ENCODE results near the gene ARFIP1. TPM values are rescaled to one million over a fixed set of nuclear protein-coding genes. Genes with fewer than 3 reads are reported as not detected.

Gene ARFIP1
- polyA plus RNA-seq, 1 donor from 2014 or later: 35.1 TPM

DNA sequence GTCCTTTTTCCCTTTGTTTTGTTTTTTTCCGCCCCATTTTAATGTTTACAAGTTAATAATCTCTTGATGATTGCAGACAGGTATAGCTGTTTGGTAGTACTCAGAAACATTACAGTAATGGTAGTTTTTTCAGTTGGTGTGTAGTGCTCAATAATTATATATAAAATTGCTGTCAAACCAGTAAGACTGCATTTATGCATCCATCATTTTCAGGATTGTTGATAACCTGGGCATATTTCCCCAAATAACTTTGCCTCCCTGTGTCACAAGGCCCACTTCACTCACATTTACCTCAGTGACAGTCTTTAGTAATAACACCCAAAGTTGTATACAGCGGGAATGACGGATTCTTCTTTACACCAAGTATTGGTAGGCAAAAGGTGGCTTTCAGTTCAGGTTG, 16.1 kb downstream of the ARFIP1 start:
- no peaks in the 10 kb centered on the region for H3F3A ChIP-seq (ENCODE audit: insufficient read depth, low read length, poor library complexity, severe bottlenecking)
- no peak overlapping the region for H2AFZ ChIP-seq (ENCODE audit: low read depth, low read length)
- no peak overlapping the region for H3K4me3 ChIP-seq (ENCODE audit: low read length)
- H3K36me3 ChIP-seq (ENCODE audit: insufficient read depth, low read length): no peaks in the 10 kb centered on the region
- TF ChIP-seq, protein P1, sequence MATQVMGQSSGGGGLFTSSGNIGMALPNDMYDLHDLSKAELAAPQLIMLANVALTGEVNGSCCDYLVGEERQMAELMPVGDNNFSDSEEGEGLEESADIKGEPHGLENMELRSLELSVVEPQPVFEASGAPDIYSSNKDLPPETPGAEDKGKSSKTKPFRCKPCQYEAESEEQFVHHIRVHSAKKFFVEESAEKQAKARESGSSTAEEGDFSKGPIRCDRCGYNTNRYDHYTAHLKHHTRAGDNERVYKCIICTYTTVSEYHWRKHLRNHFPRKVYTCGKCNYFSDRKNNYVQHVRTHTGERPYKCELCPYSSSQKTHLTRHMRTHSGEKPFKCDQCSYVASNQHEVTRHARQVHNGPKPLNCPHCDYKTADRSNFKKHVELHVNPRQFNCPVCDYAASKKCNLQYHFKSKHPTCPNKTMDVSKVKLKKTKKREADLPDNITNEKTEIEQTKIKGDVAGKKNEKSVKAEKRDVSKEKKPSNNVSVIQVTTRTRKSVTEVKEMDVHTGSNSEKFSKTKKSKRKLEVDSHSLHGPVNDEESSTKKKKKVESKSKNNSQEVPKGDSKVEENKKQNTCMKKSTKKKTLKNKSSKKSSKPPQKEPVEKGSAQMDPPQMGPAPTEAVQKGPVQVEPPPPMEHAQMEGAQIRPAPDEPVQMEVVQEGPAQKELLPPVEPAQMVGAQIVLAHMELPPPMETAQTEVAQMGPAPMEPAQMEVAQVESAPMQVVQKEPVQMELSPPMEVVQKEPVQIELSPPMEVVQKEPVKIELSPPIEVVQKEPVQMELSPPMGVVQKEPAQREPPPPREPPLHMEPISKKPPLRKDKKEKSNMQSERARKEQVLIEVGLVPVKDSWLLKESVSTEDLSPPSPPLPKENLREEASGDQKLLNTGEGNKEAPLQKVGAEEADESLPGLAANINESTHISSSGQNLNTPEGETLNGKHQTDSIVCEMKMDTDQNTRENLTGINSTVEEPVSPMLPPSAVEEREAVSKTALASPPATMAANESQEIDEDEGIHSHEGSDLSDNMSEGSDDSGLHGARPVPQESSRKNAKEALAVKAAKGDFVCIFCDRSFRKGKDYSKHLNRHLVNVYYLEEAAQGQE (IDR thresholded peaks at IDR 0.05; ENCODE audit: borderline replicate concordance): no peak
- no peak for TF ChIP-seq RAD21 (conservative IDR thresholded peaks at IDR 0.05)
- TF ChIP-seq, protein P2, sequence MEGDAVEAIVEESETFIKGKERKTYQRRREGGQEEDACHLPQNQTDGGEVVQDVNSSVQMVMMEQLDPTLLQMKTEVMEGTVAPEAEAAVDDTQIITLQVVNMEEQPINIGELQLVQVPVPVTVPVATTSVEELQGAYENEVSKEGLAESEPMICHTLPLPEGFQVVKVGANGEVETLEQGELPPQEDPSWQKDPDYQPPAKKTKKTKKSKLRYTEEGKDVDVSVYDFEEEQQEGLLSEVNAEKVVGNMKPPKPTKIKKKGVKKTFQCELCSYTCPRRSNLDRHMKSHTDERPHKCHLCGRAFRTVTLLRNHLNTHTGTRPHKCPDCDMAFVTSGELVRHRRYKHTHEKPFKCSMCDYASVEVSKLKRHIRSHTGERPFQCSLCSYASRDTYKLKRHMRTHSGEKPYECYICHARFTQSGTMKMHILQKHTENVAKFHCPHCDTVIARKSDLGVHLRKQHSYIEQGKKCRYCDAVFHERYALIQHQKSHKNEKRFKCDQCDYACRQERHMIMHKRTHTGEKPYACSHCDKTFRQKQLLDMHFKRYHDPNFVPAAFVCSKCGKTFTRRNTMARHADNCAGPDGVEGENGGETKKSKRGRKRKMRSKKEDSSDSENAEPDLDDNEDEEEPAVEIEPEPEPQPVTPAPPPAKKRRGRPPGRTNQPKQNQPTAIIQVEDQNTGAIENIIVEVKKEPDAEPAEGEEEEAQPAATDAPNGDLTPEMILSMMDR (IDR thresholded peaks at IDR 0.05; ENCODE audit: poor library complexity, severe bottlenecking): no peak
- TF ChIP-seq SMC3 (conservative IDR thresholded peaks at IDR 0.05; ENCODE audit: poor library complexity): no peak
- no peak for TF ChIP-seq EZH2 (IDR thresholded peaks at IDR 0.05; ENCODE audit: borderline replicate concordance, insufficient read depth, low read length, poor library complexity, severe bottlenecking)
- no peak for TF ChIP-seq POLR2AphosphoS5 (IDR thresholded peaks at IDR 0.05)
- no peak for TF ChIP-seq EP300 (conservative IDR thresholded peaks at IDR 0.05; ENCODE audit: poor library complexity, severe bottlenecking)
- no peak for TF ChIP-seq MXI1 (conservative IDR thresholded peaks at IDR 0.05; ENCODE audit: poor library complexity, severe bottlenecking)
- TF ChIP-seq TAF1 (IDR thresholded peaks at IDR 0.05; ENCODE audit: low read depth): no peak
- no peaks in the 10 kb centered on the region for H3K27me3 ChIP-seq (ENCODE audit: insufficient read depth, low read depth, low read length)
- no peak overlapping the region for H3K27ac ChIP-seq (ENCODE audit: low read length)
- H3K9ac ChIP-seq (ENCODE audit: low read length): no peak overlapping the region
- H3K4me2 ChIP-seq (ENCODE audit: low read length): no peak overlapping the region
- H3K9me2 ChIP-seq (ENCODE audit: insufficient read depth, low read length): no peaks in the 10 kb centered on the region
- no peaks in the 10 kb centered on the region for H4K20me1 ChIP-seq (ENCODE audit: insufficient read depth)
- H3K79me2 ChIP-seq (replicated peaks; ENCODE audit: insufficient read depth, low read length): peaks cover 11% of the 10 kb centered on the region
- H3K9me3 ChIP-seq (ENCODE audit: low read length): no peaks in the 10 kb centered on the region

DNA sequence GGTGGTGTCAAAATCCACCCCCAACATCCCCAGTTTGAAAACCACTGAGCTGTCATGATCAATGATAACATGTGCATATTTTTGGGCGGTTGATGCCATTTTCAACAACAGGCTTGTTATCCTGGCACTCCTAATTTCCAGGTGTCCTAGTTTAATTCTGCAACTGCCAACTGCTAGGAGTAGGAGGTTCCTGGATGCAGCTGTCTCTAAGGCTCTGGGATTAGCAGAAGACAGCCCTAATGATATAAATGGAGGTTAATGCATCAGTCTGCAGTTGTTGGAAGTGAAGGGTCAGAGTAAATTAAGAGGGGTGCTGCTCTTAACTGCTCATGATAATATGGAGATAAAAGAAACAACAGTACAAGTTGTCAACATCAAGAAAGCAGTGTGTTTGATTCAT, 23.8 kb downstream of the ARFIP1 start:
- TF ChIP-seq, protein P2 (IDR thresholded peaks at IDR 0.05; ENCODE audit: poor library complexity, severe bottlenecking): no peak
- no peak for TF ChIP-seq POLR2AphosphoS5 (IDR thresholded peaks at IDR 0.05)
- no peaks in the 10 kb centered on the region for H3K27me3 ChIP-seq (ENCODE audit: insufficient read depth, low read depth, low read length)
- H3K36me3 ChIP-seq (ENCODE audit: insufficient read depth, low read length): no peaks in the 10 kb centered on the region
- no peak overlapping the region for H3K27ac ChIP-seq (ENCODE audit: low read length)
- no peak overlapping the region for H2AFZ ChIP-seq (ENCODE audit: low read depth, low read length)
- no peak overlapping the region for H3K9ac ChIP-seq (ENCODE audit: low read length)
- peaks cover 4% of the 10 kb centered on the region for H3K79me2 ChIP-seq (replicated peaks; ENCODE audit: insufficient read depth, low read length)
- H4K20me1 ChIP-seq (ENCODE audit: insufficient read depth): no peaks in the 10 kb centered on the region
- peaks cover 1% of the 10 kb centered on the region for H3K9me3 ChIP-seq (ENCODE audit: low read length)
- no peaks in the 10 kb centered on the region for H3K9me2 ChIP-seq (ENCODE audit: insufficient read depth, low read length)
- no peak overlapping the region for H3K4me2 ChIP-seq (ENCODE audit: low read length)
- H3K4me3 ChIP-seq (ENCODE audit: low read length): no peak overlapping the region
- H3F3A ChIP-seq (ENCODE audit: insufficient read depth, low read length, poor library complexity, severe bottlenecking): no peaks in the 10 kb centered on the region
